ENCODE data around the gene FTO. TPM values are rescaled to one million over a fixed set of nuclear protein-coding genes. Genes with fewer than 3 reads are reported as not detected.

FTO gene
- total and polyA plus RNA-seq, 2 of the 8 experiments (the other 6 are each of a cell fraction or from before 2014, with no cell fraction given) = 34.5 to 59.8 TPM

DNA sequence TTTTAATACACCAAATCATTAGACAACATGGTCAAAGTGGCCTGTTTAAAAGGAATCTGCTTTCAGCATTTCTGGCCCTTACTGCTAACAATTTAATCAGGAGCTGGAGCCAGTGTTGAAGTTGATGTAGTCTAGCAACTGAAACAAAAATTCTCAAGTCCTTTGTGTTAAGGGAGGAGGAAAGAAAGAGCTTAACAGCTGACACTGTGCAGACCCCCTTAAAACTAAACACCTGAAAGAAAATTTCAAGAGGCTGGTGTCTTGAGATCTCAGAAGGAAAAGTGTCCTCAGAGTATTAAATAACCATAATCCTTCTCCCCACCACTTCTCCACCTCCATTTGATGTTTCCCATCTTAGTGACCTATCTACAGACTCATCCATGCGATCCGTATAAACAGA is 232.1 kb downstream of the FTO start:
- H4K91ac ChIP-seq (replicated peaks; ENCODE audit: insufficient read length, low read length) = no peak overlapping the region
- ChIA-PET POLR2A (ENCODE audit: partially characterized antibody) (no interaction called here), CTCF (ENCODE audit: partially characterized antibody) (interaction anchor here (0.9 to 1.6 kb wide), 5 partner anchors 9 to 37 kb away, joined by 3 to 4 read pairs (median 3); no protein-coding TSS in a partner anchor)
- no peak for TF ChIP-seq RXRA (IDR thresholded peaks at IDR 0.05; ENCODE audit: insufficient read depth, low read depth, low read length)
- TF ChIP-seq RAD21 (IDR thresholded peaks at IDR 0.05 in 1 of 2, conservative IDR thresholded peaks at IDR 0.05 in 1 of 2; ENCODE audit: low read depth in 2 of 2, low read length in 2 of 2) = no peak
- no peak for TF ChIP-seq SRF (IDR thresholded peaks at IDR 0.05; ENCODE audit: low read depth, low read length)
- no peak for TF ChIP-seq JUND (IDR thresholded peaks at IDR 0.05; ENCODE audit: low read length)
- no peak for TF ChIP-seq TAF7 (optimal IDR thresholded peaks at IDR 0.05; ENCODE audit: borderline replicate concordance, low read depth, low read length)
- TF ChIP-seq SIN3A (conservative IDR thresholded peaks at IDR 0.05 in 1 of 2, IDR thresholded peaks at IDR 0.05 in 1 of 2; ENCODE audit: low read depth in 1 of 2, low read length in 2 of 2) = no peak
- no peak for TF ChIP-seq FOSL1 (IDR thresholded peaks at IDR 0.05; ENCODE audit: insufficient read depth, low read depth, low read length)
- TF ChIP-seq SAP30 (IDR thresholded peaks at IDR 0.05; ENCODE audit: insufficient read depth, insufficient replicate concordance, low read length) = no peak
- no peak for TF ChIP-seq JUN (IDR thresholded peaks at IDR 0.05; ENCODE audit: low read depth, low read length)
- no peak for TF ChIP-seq GABPA (IDR thresholded peaks at IDR 0.05; ENCODE audit: borderline replicate concordance, insufficient read depth, low read length)
- H4K8ac ChIP-seq (ENCODE audit: extremely low read depth, insufficient read depth, low read length) = no peak overlapping the region
- no peak overlapping the region for H2BK120ac ChIP-seq (replicated peaks; ENCODE audit: low read depth, low read length)
- H3K79me1 ChIP-seq (ENCODE audit: low read depth, low read length) = no peaks in the 10 kb centered on the region
- no peaks in the 10 kb centered on the region for H3K9me3 ChIP-seq (ENCODE audit: insufficient read depth in 2 of 2, low read depth in 1 of 2, low read length in 1 of 2)
- no peak overlapping the region for H2BK5ac ChIP-seq (ENCODE audit: low read depth, low read length)
- no peak overlapping the region for H2AK5ac ChIP-seq (ENCODE audit: low read depth, low read length)
- no peaks in the 10 kb centered on the region for H3K23me2 ChIP-seq (ENCODE audit: low read depth, low read length)
- DNase-seq (ENCODE audit: low read depth in 1 of 2, low spot score in 2 of 2) = no peak
- H3K36me3 ChIP-seq (ENCODE audit: control insufficient read depth in 2 of 4, insufficient read depth in 4 of 4, low read length in 3 of 4) = no peaks in the 10 kb centered on the region
- H2AFZ ChIP-seq (ENCODE audit: low read length) = no peak overlapping the region
- no peak overlapping the region for H3K23ac ChIP-seq (ENCODE audit: insufficient read length)
- no peak overlapping the region for H3K27ac ChIP-seq (ENCODE audit: low read depth, low read length)
- no peak overlapping the region for H2BK20ac ChIP-seq (ENCODE audit: low read length)
- no peaks in the 10 kb centered on the region for H3K4me1 ChIP-seq (replicated peaks in 1 of 4; ENCODE audit: control insufficient read depth in 3 of 4, insufficient read depth in 4 of 4, low read length in 3 of 4)
- no peak overlapping the region for H2BK15ac ChIP-seq (ENCODE audit: low read length)
- no peak overlapping the region for H3K4me2 ChIP-seq (ENCODE audit: insufficient read depth in 1 of 2, low read depth in 2 of 2, low read length in 2 of 2)
- no peak overlapping the region for H2BK12ac ChIP-seq (ENCODE audit: low read depth, low read length)
- no peak overlapping the region for H3K4me3 ChIP-seq (ENCODE audit: extremely low read depth in 1 of 4, insufficient read depth in 2 of 4, low read depth in 3 of 4, low read length in 4 of 4)
- no peak overlapping the region for H3K18ac ChIP-seq (ENCODE audit: extremely low read depth, low read length)
- H4K5ac ChIP-seq (ENCODE audit: insufficient read length, low read depth, low read length) = no peak overlapping the region
- no peak for FAIRE-seq
- H3K14ac ChIP-seq (ENCODE audit: insufficient read length) = no peak overlapping the region
- H3K56ac ChIP-seq (replicated peaks; ENCODE audit: insufficient read length, low read depth, low read length) = no peak overlapping the region
- H3K79me2 ChIP-seq (ENCODE audit: control insufficient read depth in 1 of 2, insufficient read depth in 2 of 2, low read length in 2 of 2) = no peaks in the 10 kb centered on the region
- H3K27me3 ChIP-seq (replicated peaks in 1 of 4; ENCODE audit: control insufficient read depth in 3 of 4, extremely low read depth in 1 of 4, insufficient read depth in 3 of 4, low read length in 3 of 4) = no peaks in the 10 kb centered on the region
- WGBS, 2 experiments (ENCODE audit: extremely low coverage in 1 of 2, insufficient coverage in 1 of 2, insufficient read length in 1 of 2, insufficient replicate concordance in 2 of 2, low coverage in 1 of 2, low lambda C conversion rate in 2 of 2, missing lambda C conversion rate in 1 of 2) = 82% methylated on average over 2 of the region's 2 CpGs; no CpG with 5 or more reads in 1 of the 2 experiments
- H3K4ac ChIP-seq (replicated peaks; ENCODE audit: insufficient read length, low read depth, low read length) = no peak overlapping the region
- no peak overlapping the region for H3K9ac ChIP-seq (replicated peaks in 1 of 4; ENCODE audit: extremely low read depth in 1 of 4, low read depth in 3 of 4, low read length in 3 of 4)
- no peaks in the 10 kb centered on the region for H4K20me1 ChIP-seq (replicated peaks in 1 of 2; ENCODE audit: control insufficient read depth in 1 of 2, insufficient read depth in 2 of 2, low read length in 2 of 2)

Measured in H1 (cell line).